SU-DHL-6 (cell line): ENCODE results near the gene FNTB.

Experiments
- H2AFZ ChIP-seq: fragments of 200-600 bp; sonication (generic); 2 replicates; pipeline ENCODE4 v1.6.1; 2014; ENCODE audit warnings: low read depth, mild to moderate bottlenecking, moderate library complexity, mixed read lengths, antibody characterized with exemption, low read length; ENCODE audit not compliant: severe bottlenecking
- H3F3A ChIP-seq: fragments of 200-600 bp; shearing (Covaris generic); 2 replicates; pipeline ENCODE4 v1.6.0; 2016; ENCODE audit warnings: antibody characterized with exemption, mild to moderate bottlenecking; ENCODE audit not compliant: insufficient read depth
- H3K27ac ChIP-seq: fragments of 200-600 bp; sonication (generic); 2 replicates; pipeline ENCODE4 v1.5.1; 2016; ENCODE audit warnings: low read depth, mild to moderate bottlenecking, low read length, moderate library complexity, mixed read lengths
- H3K27me3 ChIP-seq: fragments of 200-600 bp; sonication (generic), shearing (Covaris generic); 2 replicates; pipeline ENCODE4 v1.6.0; 2014; ENCODE audit warnings: mild to moderate bottlenecking, low read length
- H3K36me3 ChIP-seq: fragments of 200-600 bp; sonication (generic); 2 replicates; pipeline ENCODE4 v1.6.1; 2014; ENCODE audit warnings: mild to moderate bottlenecking, low read length, mixed read lengths
- H3K4me2 ChIP-seq: fragments of 300-600, 200-600 bp; shearing (Covaris generic), sonication (generic); 2 replicates; pipeline ENCODE4 v1.6.0; 2014; ENCODE audit warnings: low read length, low read depth, mild to moderate bottlenecking; ENCODE audit not compliant: poor library complexity, severe bottlenecking
- H3K4me3 ChIP-seq: fragments of 200-600 bp; sonication (generic); 2 replicates; pipeline ENCODE4 v1.5.1; 2014; ENCODE audit warnings: antibody characterized with exemption, low read length, mild to moderate bottlenecking, mixed read lengths; ENCODE audit not compliant: insufficient read depth, poor library complexity, severe bottlenecking
- H3K79me2 ChIP-seq: fragments of 200-600 bp; sonication (generic); 2 replicates; pipeline ENCODE4 v1.6.1; 2014; ENCODE audit warnings: mild to moderate bottlenecking, low read length, moderate library complexity; ENCODE audit not compliant: insufficient read depth
- H3K9ac ChIP-seq: fragments of 200-600 bp; sonication (generic); 2 replicates; pipeline ENCODE4 v1.7.0; 2014; ENCODE audit warnings: mild to moderate bottlenecking, low read length
- H3K9me2 ChIP-seq: fragments of 200-600 bp; sonication (generic); replicated peaks from 2 replicates; pipeline ENCODE4 v1.6.1; 2014; ENCODE audit warnings: low read length; ENCODE audit not compliant: insufficient read depth
- H3K9me3 ChIP-seq: fragments of 200-600 bp; sonication (generic); 2 replicates; pipeline ENCODE4 v1.6.1; 2014; ENCODE audit warnings: low read length, mixed read lengths; ENCODE audit not compliant: insufficient read depth
- H4K20me1 ChIP-seq: fragments of 200-600 bp; sonication (generic); 2 replicates; pipeline ENCODE4 v1.6.1; 2014; ENCODE audit warnings: low read depth, mild to moderate bottlenecking, antibody characterized with exemption, low read length, moderate library complexity, mixed read lengths
- CTCF ChIP-seq: fragments of 200-600 bp; sonication (generic); IDR thresholded peaks from one replicate; pipeline ENCODE4 v1.5.1; 2017; ENCODE audit warnings: antibody characterized with exemption, mild to moderate bottlenecking, low read length, moderate library complexity; ENCODE audit not compliant: insufficient read depth, poor library complexity, severe bottlenecking
- EZH2phosphoT487 ChIP-seq: fragments of 200-600 bp; sonication (generic), shearing (Covaris generic); conservative IDR thresholded peaks from 2 replicates; pipeline ENCODE4 v1.6.1; 2018; ENCODE audit warnings: mild to moderate bottlenecking, antibody characterized with exemption, low read length, moderate library complexity, mixed read lengths

Gene FNTB

GRCh38 chr14:65057695-65058094, 71.0 kb downstream of the FNTB start:
- H3K9ac ChIP-seq: no peak overlapping the region
- no peak overlapping the region for H3K4me3 ChIP-seq
- no peak overlapping the region for H2AFZ ChIP-seq
- no peaks in the 10 kb centered on the region for H3K9me2 ChIP-seq
- H3K27ac ChIP-seq: no peak overlapping the region
- no peaks in the 10 kb centered on the region for H3K27me3 ChIP-seq
- no peak overlapping the region for H3K4me2 ChIP-seq
- TF ChIP-seq EZH2phosphoT487 (no peak), CTCF (no peak)
- no peaks in the 10 kb centered on the region for H3K79me2 ChIP-seq
- H3K9me3 ChIP-seq: no peaks in the 10 kb centered on the region
- no peaks in the 10 kb centered on the region; the same call in 1 of the 2 replicates for H3K36me3 ChIP-seq
- no peaks in the 10 kb centered on the region for H3F3A ChIP-seq
- no peaks in the 10 kb centered on the region for H4K20me1 ChIP-seq

GRCh38 chr14:65062096-65063075, 75.7 kb downstream of the FNTB start:
- no peak for TF ChIP-seq CTCF
- no peak for TF ChIP-seq EZH2phosphoT487
- Histone ChIP-seq H3K4me2 (no peak overlapping the region), H2AFZ (no peak overlapping the region), H3K27ac (no peak overlapping the region), H3K36me3 (peaks cover 2% of the 10 kb centered on the region; the same call in 1 of the 2 replicates), H3K9me2 (no peaks in the 10 kb centered on the region), H3K4me3 (no peak overlapping the region), H3K9ac (no peak overlapping the region), H4K20me1 (no peaks in the 10 kb centered on the region), H3K27me3 (no peaks in the 10 kb centered on the region), H3F3A (no peaks in the 10 kb centered on the region), H3K79me2 (no peaks in the 10 kb centered on the region), H3K9me3 (no peaks in the 10 kb centered on the region)

GRCh38 chr14:65065719-65066118, 79.0 kb downstream of the FNTB start:
- H3K4me3 ChIP-seq: no peak overlapping the region
- H3K27me3 ChIP-seq: no peaks in the 10 kb centered on the region
- no peaks in the 10 kb centered on the region for H3K79me2 ChIP-seq

More at GRCh38 chr14:65065719-65066118, 79.0 kb downstream of the FNTB start:
- Histone ChIP-seq H2AFZ (no peak overlapping the region), H3K9ac (no peak overlapping the region), H3K9me2 (no peaks in the 10 kb centered on the region), H3F3A (no peaks in the 10 kb centered on the region), H3K4me2 (no peak overlapping the region), H3K36me3 (peaks cover 2% of the 10 kb centered on the region; the same call in 1 of the 2 replicates), H4K20me1 (no peaks in the 10 kb centered on the region), H3K27ac (no peak overlapping the region), H3K9me3 (no peaks in the 10 kb centered on the region)
- TF ChIP-seq EZH2phosphoT487 (no peak), CTCF (no peak)
